SK-N-SH (cell line): ENCODE results near the gene ADAMTS10. TPM values are rescaled to one million over a fixed set of nuclear protein-coding genes. Genes with fewer than 3 reads are reported as not detected.

ENCODE experiments used
- CTCF ChIA-PET: fragments of 300-600, 350-600 bp; formaldehyde crosslinking; extraction: SDS; loops from one replicate; lab custom pipeline; 2021; lab: Yijun Ruan, JAX
- POLR2A ChIA-PET: fragments of 350-600 bp; sonication (Branson Sonifier 250); formaldehyde crosslinking; extraction: SDS; loops from one replicate; lab custom pipeline; 2020; ENCODE audit warnings: antibody characterized with exemption, inconsistent platforms; lab: Yijun Ruan, JAX
- DNase-seq: peaks from one replicate; pipeline ENCODE4 v3.0.0; 2012
- H2AFZ ChIP-seq: fragments of 200-600 bp; sonication (generic); 2 replicates; pipeline ENCODE4 v1.8.1; 2016; ENCODE audit warnings: antibody characterized with exemption, mild to moderate bottlenecking, low read depth
- H3F3A ChIP-seq: fragments of 200-600 bp; sonication (generic); replicated peaks from 2 replicates; pipeline ENCODE3; 2016; ENCODE audit warnings: antibody characterized with exemption, mild to moderate bottlenecking; ENCODE audit not compliant: insufficient read depth
- H3K27ac ChIP-seq, 2 experiments: fragments of 200-500 bp in 1 of 2; fragments of 200-600 bp in 1 of 2; sonication (Bioruptor generic) in 1 of 2; sonication (generic), shearing (Covaris generic) in 1 of 2; 2 replicates each; pipeline versions ENCODE4 v1.5.1 to v1.6.1; 2014 to 2016; ENCODE audit warnings: low read depth in 2 of 2, inconsistent platforms in 1 of 2, low read length in 1 of 2, mild to moderate bottlenecking in 1 of 2, mixed read lengths in 1 of 2
- H3K27me3 ChIP-seq: fragments of 200-600 bp; sonication (generic), shearing (Covaris generic); 2 replicates; pipeline ENCODE4 v1.6.1; 2016; ENCODE audit warnings: mixed run types; ENCODE audit not compliant: insufficient read depth
- H3K36me3 ChIP-seq, 2 experiments: fragments of 200-500 bp in 1 of 2; fragments of 200-600 bp in 1 of 2; sonication (Bioruptor generic) in 1 of 2; sonication (generic) in 1 of 2; replicated peaks in 1 of 2; 2 replicates each; pipeline versions ENCODE3 to v1.5.1; 2014 to 2016; ENCODE audit warnings: low read length in 1 of 2, mild to moderate bottlenecking in 1 of 2; ENCODE audit not compliant: insufficient read depth in 2 of 2, control insufficient read depth in 1 of 2
- H3K4me1 ChIP-seq, 2 experiments: fragments of 200-500 bp in 1 of 2; fragments of 200-600 bp in 1 of 2; sonication (Bioruptor generic) in 1 of 2; sonication (generic), shearing (Covaris generic) in 1 of 2; 2 replicates each; pipeline versions ENCODE4 v1.5.1 to v1.6.1; 2014 to 2016; ENCODE audit warnings: low read depth in 1 of 2, low read length in 1 of 2, mixed run types in 1 of 2; ENCODE audit not compliant: insufficient read depth in 2 of 2, control insufficient read depth in 1 of 2
- H3K4me2 ChIP-seq: fragments of 200-600 bp; sonication (generic), shearing (Covaris generic); 2 replicates; pipeline ENCODE4 v1.6.1; 2017; ENCODE audit warnings: mixed run types
- H3K4me3 ChIP-seq, 2 experiments: fragments of 200-500 bp in 1 of 2; fragments of 200-600 bp in 1 of 2; sonication (Bioruptor generic) in 1 of 2; sonication (generic), shearing (Covaris generic) in 1 of 2; 2 replicates each; pipeline versions ENCODE4 v1.5.1 to v1.8.1; 2014 to 2016; ENCODE audit warnings: low read depth in 2 of 2, inconsistent platforms in 1 of 2, low read length in 1 of 2, mild to moderate bottlenecking in 1 of 2, mixed read lengths in 1 of 2, moderate library complexity in 1 of 2
- H3K79me2 ChIP-seq: fragments of 200-600 bp; sonication (generic); 2 replicates; pipeline ENCODE4 v1.8.1; 2017; ENCODE audit warnings: mild to moderate bottlenecking; ENCODE audit not compliant: insufficient read depth
- H3K9ac ChIP-seq: fragments of 200-600 bp; sonication (generic); 2 replicates; pipeline ENCODE4 v1.6.1; 2017; ENCODE audit warnings: mixed run types
- H3K9me2 ChIP-seq: fragments of 200-600 bp; sonication (generic); 2 replicates; pipeline ENCODE4 v1.6.1; 2017; ENCODE audit warnings: mixed run types
- H3K9me3 ChIP-seq: fragments of 200-600 bp; sonication (generic); 2 replicates; pipeline ENCODE4 v1.6.1; 2017; ENCODE audit warnings: mixed run types, mild to moderate bottlenecking, moderate library complexity
- H4K20me1 ChIP-seq: fragments of 200-600 bp; sonication (generic); 2 replicates; pipeline ENCODE4 v1.6.1; 2017; ENCODE audit warnings: mild to moderate bottlenecking, mixed run types; ENCODE audit not compliant: insufficient read depth
- CHD2 ChIP-seq: fragments of 150-350 bp; IDR thresholded peaks from 2 replicates; pipeline ENCODE4 v1.6.1; 2018; ENCODE audit warnings: low read length; ENCODE audit not compliant: partially characterized antibody
- ELF1 ChIP-seq: IDR thresholded peaks from 2 replicates; pipeline ENCODE4 v1.4.0; 2012
- EP300 ChIP-seq, 2 experiments: IDR thresholded peaks; 2 replicates each; pipeline versions ENCODE4 v1.4.0 to v1.6.1; 2012; ENCODE audit warnings: borderline replicate concordance in 1 of 2, low read depth in 1 of 2, low read length in 1 of 2
- EZH2phosphoT487 ChIP-seq: fragments of 200-600 bp; sonication (generic); IDR thresholded peaks from 2 replicates; pipeline ENCODE4 v1.6.1; 2017; ENCODE audit warnings: low read depth, mixed run types, mild to moderate bottlenecking, antibody characterized with exemption, moderate library complexity, borderline replicate concordance
- FOSL2 ChIP-seq: IDR thresholded peaks from 2 replicates; pipeline ENCODE4 v1.4.0; 2012; ENCODE audit warnings: low read depth, mild to moderate bottlenecking, moderate library complexity, borderline replicate concordance
- FOXM1 ChIP-seq: IDR thresholded peaks from 2 replicates; pipeline ENCODE4 v1.4.0; 2012; ENCODE audit warnings: low read depth, mild to moderate bottlenecking
- GABPA ChIP-seq: IDR thresholded peaks from 2 replicates; pipeline ENCODE4 v1.4.0; 2012; ENCODE audit warnings: low read depth, mild to moderate bottlenecking
- MXI1 ChIP-seq: IDR thresholded peaks from 2 replicates; pipeline ENCODE4 v1.6.1; 2012; ENCODE audit warnings: mild to moderate bottlenecking, low read depth, low read length, improper control_type of control experiment
- POLR2AphosphoS5 ChIP-seq: IDR thresholded peaks from 2 replicates; pipeline ENCODE4 v1.6.1; 2012; ENCODE audit warnings: low read depth, low read length
- RAD21 ChIP-seq: IDR thresholded peaks from 2 replicates; pipeline ENCODE4 v1.6.1; 2012; ENCODE audit warnings: mild to moderate bottlenecking, low read length
- RXRA ChIP-seq: IDR thresholded peaks from 2 replicates; pipeline ENCODE4 v1.4.0; 2012; ENCODE audit warnings: low read depth, mild to moderate bottlenecking, borderline replicate concordance
- WGBS: methylation state at CpG from one replicate; pipeline ENCODE4 v1.1.6; 2017; ENCODE audit warnings: low lambda C conversion rate; 5-methylcytosine and 5-hydroxymethylcytosine counted together
- polyA plus RNA-seq, 3 experiments: library from polyadenylated mRNA; depleted of rRNA; stranded (reverse); fragments of >200 nt; gene quantifications; 2 replicates each; pipeline ENCODE4 v1.2.3, GENCODE V29; 2012
- TF ChIP-seq, protein P1 (sequence below): IDR thresholded peaks from 2 replicates; pipeline ENCODE4 v1.6.1; 2012; ENCODE audit warnings: mild to moderate bottlenecking, low read depth, low read length, moderate library complexity
- TF ChIP-seq, protein P2 (sequence below): fragments of 200-600 bp; sonication (generic); IDR thresholded peaks from 2 replicates; pipeline ENCODE4 v1.6.1; 2017; ENCODE audit warnings: antibody characterized with exemption, mild to moderate bottlenecking, moderate library complexity
- TF ChIP-seq, protein P3 (sequence below): fragments of 150-350 bp; IDR thresholded peaks from 2 replicates; pipeline ENCODE4 v1.6.1; 2016; ENCODE audit warnings: mild to moderate bottlenecking, low read depth, low read length

ADAMTS10 gene
- polyA plus RNA-seq, 1 of the 3 experiments (the other 2 are of a cell fraction), result 3.6 TPM

DNA sequence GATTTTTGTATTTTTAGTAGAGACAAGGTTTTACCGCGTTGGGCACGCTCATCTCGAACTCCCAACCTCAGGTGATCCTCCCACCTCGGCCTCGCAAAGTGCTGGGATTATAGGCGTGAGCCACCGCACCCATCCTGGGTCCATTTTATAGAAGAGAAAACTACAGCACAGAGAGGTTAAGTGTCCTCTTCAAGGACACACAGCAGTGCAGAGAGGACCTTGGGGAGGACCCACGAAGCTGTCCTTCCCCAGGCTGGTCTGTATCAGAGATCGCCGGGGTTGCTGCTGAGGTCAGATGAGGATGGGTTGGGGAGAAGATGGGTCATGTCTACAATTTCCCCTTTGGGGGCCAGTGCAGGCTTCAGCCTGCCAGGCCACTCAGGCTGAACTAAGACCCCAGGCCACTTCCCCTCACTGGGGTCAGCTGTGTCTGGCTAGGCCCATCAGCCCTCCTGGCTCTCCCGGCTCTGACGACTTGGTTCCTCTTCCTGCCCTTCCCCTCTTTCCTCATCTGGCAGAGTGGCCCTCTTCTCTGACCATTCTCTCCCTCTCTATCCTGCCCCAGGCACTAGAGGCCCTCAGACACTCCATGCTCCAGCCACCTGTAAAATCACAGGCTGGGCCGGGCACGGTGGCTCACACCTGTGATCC, 42.9 kb downstream of the ADAMTS10 start:
- POLR2A ChIA-PET, result interaction anchor here (0.7 kb wide), 1 partner anchor 54 kb away, joined by 3 read pairs; the partner anchor contains the start of gene ZNF414
- no peaks in the 10 kb centered on the region for H3K36me3 ChIP-seq
- no peak overlapping the region for H2AFZ ChIP-seq
- CTCF ChIA-PET, result interaction anchor here (11.0 kb wide), 1 partner anchor 12 kb away, joined by 120 read pairs; the partner anchor contains the start of gene MYO1F
- H3F3A ChIP-seq, result peaks cover 5% of the 10 kb centered on the region
- no peak overlapping the region for H3K4me2 ChIP-seq
- H3K9ac ChIP-seq, result no peak overlapping the region
- H3K4me3 ChIP-seq, result no peak overlapping the region
- no peak for DNase-seq
- no peaks in the 10 kb centered on the region for H3K79me2 ChIP-seq
- no peaks in the 10 kb centered on the region for H3K9me2 ChIP-seq
- no peak for TF ChIP-seq RXRA
- TF ChIP-seq, protein P1, sequence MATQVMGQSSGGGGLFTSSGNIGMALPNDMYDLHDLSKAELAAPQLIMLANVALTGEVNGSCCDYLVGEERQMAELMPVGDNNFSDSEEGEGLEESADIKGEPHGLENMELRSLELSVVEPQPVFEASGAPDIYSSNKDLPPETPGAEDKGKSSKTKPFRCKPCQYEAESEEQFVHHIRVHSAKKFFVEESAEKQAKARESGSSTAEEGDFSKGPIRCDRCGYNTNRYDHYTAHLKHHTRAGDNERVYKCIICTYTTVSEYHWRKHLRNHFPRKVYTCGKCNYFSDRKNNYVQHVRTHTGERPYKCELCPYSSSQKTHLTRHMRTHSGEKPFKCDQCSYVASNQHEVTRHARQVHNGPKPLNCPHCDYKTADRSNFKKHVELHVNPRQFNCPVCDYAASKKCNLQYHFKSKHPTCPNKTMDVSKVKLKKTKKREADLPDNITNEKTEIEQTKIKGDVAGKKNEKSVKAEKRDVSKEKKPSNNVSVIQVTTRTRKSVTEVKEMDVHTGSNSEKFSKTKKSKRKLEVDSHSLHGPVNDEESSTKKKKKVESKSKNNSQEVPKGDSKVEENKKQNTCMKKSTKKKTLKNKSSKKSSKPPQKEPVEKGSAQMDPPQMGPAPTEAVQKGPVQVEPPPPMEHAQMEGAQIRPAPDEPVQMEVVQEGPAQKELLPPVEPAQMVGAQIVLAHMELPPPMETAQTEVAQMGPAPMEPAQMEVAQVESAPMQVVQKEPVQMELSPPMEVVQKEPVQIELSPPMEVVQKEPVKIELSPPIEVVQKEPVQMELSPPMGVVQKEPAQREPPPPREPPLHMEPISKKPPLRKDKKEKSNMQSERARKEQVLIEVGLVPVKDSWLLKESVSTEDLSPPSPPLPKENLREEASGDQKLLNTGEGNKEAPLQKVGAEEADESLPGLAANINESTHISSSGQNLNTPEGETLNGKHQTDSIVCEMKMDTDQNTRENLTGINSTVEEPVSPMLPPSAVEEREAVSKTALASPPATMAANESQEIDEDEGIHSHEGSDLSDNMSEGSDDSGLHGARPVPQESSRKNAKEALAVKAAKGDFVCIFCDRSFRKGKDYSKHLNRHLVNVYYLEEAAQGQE, result no peak
- H3K9me3 ChIP-seq, result no peaks in the 10 kb centered on the region
- peaks cover 0 to 4% of the 10 kb centered on the region in 2 experiments; a peak in 1 of 4 replicates for H3K4me1 ChIP-seq
- no peaks in the 10 kb centered on the region for H4K20me1 ChIP-seq
- H3K27ac ChIP-seq, result no peak overlapping the region
- WGBS, result 77% methylated on average over 11 of the region's 15 CpGs
- H3K27me3 ChIP-seq, result no peaks in the 10 kb centered on the region

DNA sequence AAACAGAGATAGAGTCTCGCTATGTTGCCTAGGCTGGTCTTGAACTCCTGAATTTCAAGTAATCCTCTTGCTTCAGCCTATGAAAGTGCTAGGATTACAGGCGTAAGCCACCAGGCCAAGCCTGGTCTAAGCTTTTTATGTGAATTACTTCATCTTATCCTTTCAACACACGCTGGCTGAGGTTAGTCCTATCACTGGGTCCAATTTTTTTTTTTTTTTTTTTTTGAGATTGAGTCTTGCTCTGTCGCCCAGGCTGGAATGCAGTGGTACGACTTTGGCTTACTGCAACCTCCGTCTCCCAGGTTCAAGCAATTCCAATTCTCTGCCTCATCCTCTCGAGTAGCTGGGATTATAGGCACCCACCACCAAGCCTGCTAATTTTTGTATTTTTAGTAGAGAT, 43.7 kb downstream of the ADAMTS10 start:
- 75% methylated on average over 7 of the region's 7 CpGs for WGBS
- no peak overlapping the region for H3K27ac ChIP-seq
- H3F3A ChIP-seq, result peaks cover 5% of the 10 kb centered on the region
- no peaks in the 10 kb centered on the region for H3K9me3 ChIP-seq
- no peak overlapping the region for H3K4me2 ChIP-seq
- POLR2A ChIA-PET, result interaction anchor here (0.7 kb wide), 1 partner anchor 53 kb away, joined by 3 read pairs; the partner anchor contains the start of gene ZNF414
- no peaks in the 10 kb centered on the region for H3K36me3 ChIP-seq
- H3K9me2 ChIP-seq, result no peaks in the 10 kb centered on the region
- no peaks in the 10 kb centered on the region for H3K79me2 ChIP-seq
- H3K4me3 ChIP-seq, result no peak overlapping the region
- H3K9ac ChIP-seq, result no peak overlapping the region
- peaks cover 0 to 4% of the 10 kb centered on the region in 2 experiments; a peak in 1 of 4 replicates for H3K4me1 ChIP-seq
- H3K27me3 ChIP-seq, result no peaks in the 10 kb centered on the region
- no peak overlapping the region for H2AFZ ChIP-seq
- CTCF ChIA-PET, result interaction anchor here (0.6 to 11.0 kb wide), 2 partner anchors 13 to 307 kb away, joined by 4 to 120 read pairs; partner anchors contain the start of gene MYO1F
- no peaks in the 10 kb centered on the region for H4K20me1 ChIP-seq
- no peak for DNase-seq
- TF ChIP-seq, protein P1, result no peak
- TF ChIP-seq FOSL2, result no peak
- TF ChIP-seq POLR2AphosphoS5, result no peak
- TF ChIP-seq FOXM1, result no peak
- no peak for TF ChIP-seq ELF1
- TF ChIP-seq CHD2, result no peak
- no peak for TF ChIP-seq RAD21
- TF ChIP-seq EP300 (IDR thresholded peaks at IDR 0.05; ENCODE audit: borderline replicate concordance in 1 of 2, low read depth in 1 of 2, low read length in 1 of 2), result no peak
- TF ChIP-seq, protein P2, sequence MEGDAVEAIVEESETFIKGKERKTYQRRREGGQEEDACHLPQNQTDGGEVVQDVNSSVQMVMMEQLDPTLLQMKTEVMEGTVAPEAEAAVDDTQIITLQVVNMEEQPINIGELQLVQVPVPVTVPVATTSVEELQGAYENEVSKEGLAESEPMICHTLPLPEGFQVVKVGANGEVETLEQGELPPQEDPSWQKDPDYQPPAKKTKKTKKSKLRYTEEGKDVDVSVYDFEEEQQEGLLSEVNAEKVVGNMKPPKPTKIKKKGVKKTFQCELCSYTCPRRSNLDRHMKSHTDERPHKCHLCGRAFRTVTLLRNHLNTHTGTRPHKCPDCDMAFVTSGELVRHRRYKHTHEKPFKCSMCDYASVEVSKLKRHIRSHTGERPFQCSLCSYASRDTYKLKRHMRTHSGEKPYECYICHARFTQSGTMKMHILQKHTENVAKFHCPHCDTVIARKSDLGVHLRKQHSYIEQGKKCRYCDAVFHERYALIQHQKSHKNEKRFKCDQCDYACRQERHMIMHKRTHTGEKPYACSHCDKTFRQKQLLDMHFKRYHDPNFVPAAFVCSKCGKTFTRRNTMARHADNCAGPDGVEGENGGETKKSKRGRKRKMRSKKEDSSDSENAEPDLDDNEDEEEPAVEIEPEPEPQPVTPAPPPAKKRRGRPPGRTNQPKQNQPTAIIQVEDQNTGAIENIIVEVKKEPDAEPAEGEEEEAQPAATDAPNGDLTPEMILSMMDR, result no peak
- TF ChIP-seq MXI1, result no peak
- TF ChIP-seq GABPA, result no peak
- TF ChIP-seq, protein P3, sequence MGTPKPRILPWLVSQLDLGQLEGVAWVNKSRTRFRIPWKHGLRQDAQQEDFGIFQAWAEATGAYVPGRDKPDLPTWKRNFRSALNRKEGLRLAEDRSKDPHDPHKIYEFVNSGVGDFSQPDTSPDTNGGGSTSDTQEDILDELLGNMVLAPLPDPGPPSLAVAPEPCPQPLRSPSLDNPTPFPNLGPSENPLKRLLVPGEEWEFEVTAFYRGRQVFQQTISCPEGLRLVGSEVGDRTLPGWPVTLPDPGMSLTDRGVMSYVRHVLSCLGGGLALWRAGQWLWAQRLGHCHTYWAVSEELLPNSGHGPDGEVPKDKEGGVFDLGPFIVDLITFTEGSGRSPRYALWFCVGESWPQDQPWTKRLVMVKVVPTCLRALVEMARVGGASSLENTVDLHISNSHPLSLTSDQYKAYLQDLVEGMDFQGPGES, result no peak
- no peak for TF ChIP-seq EZH2phosphoT487
